Suppressor macrophage treated with lipopolysaccharide for 4 hours (primary cell): ENCODE measurements around the gene EYA3.

Source experiments
- DNase-seq: peaks from one replicate; pipeline ENCODE4 v3.0.0-alpha.2; 2020

EYA3 gene

DNA sequence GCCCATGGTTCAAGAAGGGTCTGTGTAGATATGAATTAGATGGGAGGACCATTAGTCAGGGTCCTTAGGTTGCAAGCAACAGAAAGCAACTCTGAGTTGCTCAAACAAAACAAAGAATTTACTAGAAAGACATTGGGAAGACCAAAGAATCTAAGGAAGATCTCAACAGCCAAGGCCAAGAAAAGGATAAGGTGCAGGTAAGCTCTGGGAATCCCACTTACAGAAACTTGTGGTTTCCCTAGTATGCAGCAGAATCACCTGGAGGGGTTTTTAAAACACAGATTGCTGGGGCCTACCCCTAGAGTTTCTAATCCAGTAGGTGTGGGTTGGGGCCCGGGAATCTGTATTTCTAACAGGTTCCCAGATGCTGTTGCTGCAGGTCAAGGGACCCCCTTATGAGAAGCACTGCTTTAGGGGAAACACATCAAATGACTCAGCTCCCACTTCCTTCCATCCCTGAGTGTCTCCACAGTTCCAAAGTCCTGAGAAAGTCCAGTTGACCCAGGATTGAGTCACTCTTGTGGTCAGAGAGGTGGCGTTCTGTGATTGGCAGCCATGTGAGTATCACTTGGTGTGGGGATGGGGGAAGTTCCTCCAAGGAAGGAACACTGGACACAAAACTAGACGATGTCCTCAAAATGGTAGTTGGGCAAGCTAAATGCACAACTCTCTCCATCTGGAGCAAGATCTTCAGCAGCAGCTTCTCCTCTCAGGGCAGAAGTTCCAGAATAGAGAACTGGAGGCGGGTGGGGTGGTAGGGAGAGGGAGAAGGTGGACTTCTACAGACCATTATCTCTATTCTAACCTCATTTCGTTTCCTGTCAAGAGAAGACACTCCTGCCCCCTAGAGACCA, 24.2 kb upstream of the EYA3 start:
- peak; percentile 97 for DNase-seq

DNA sequence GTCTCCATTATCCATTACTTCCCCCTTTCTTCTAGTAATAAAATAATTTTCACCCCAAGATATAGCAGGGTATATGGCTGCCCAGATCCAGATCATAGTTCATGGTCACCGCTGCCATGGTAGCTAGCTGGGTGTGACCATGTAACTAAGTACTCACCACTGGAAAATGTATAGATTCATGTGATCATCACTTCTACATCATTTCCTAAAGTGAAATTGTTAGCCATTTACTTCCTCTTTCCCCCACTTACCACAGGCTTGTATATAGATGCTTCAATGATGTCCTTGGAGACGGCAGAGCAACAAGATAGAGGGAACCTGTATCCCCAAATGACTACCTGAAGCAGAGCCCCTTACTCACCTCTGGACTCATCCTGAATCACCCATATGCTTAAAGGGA, 22.7 kb upstream of the EYA3 start:
- DNase-seq, result peak; percentile 92

- DNase-seq, result peak; percentile 84
Observed at GRCh38 chr1:28110555-28110954, 22.1 kb upstream of the EYA3 start.

DNA sequence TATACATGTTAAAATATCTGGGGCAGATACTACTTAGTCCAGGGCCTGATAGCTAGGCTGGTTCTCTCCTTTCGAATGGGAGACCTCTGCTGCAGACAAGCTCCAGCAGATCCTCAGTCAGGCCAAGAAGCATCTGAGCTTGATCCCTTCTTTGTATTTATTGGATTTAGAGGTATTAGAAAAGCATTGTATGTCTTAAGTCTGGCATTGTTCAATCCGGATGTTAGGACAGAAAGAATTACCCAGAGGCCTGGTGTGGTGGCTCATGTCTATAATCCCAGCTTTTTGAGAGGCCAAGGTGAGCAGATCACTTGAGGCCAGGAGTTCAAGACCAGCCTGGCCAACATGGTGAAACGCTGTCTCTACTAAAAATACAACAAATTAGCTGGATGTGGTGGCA, 21.2 kb upstream of the EYA3 start:
- DNase-seq, result no peak

- DNase-seq, result no peak
Observed at GRCh38 chr1:28108001-28108400, 19.6 kb upstream of the EYA3 start.

DNA sequence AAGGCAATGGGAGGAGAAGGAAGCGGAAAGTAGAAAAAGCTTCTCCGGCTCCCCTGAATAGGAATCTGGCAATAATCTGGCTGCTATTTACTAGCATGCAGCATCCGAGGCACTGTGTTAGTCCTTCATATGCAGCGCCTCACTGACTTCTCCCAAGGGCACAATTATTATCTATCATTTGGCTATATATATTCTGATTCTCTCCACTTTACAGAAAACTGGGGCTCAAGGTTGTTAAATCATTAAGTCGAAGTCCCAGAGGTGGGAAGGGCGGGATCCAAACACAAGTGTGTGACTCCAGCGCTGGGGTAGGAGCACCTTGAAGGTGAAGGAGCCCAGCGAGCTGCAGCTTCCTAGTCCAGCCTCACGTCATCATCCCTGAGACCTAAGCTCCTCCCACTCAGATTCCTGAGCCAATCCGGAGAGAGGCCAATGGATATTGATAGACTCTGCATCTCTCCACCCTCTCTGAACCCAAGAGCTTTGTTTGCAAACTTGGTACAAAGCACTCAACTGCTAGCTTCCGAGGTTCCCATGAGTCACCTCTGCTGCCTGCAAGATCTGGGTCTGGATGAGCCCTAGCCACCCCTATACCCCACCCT, 16.6 kb upstream of the EYA3 start:
- no peak for DNase-seq

- DNase-seq, result no peak
Observed at GRCh38 chr1:28102189-28102588, 13.8 kb upstream of the EYA3 start.

DNA sequence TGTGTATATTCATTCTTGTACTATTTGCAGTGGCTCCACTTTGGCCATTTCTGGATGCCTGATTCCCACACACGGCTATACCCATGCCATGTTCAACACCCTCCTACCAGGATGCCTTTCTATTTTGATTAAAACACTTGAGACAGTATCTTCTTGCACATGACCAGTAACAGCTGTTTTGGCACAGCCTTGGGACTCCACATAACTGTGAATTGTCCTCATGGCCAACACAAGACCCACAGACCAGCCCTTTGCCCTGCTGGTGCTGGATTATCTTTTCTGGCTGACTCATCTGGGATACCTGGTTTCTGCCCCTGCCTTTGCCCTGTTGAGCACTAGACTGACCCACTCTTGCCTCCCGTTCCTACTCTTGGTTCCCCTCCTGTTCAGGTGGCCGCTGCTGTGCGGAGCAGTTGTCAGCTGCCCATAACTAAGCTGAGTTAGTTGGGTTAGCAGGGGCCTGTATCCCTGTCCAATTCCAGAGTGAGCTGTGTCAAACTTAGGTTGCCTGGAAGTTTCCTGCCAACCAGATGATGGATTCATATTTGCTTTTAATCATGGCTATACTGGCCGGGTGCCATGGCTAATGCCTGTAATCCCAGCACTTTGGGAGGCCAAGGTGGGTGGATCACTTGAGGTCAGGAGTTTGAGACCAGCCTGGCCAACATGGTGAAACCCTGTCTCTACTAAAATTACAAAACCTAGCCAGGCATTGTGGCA, 10.8 kb upstream of the EYA3 start:
- DNase-seq, result no peak

GRCh38 chr1:28097100-28097472, 8.7 kb upstream of the EYA3 start:
- DNase-seq, result no peak

DNA sequence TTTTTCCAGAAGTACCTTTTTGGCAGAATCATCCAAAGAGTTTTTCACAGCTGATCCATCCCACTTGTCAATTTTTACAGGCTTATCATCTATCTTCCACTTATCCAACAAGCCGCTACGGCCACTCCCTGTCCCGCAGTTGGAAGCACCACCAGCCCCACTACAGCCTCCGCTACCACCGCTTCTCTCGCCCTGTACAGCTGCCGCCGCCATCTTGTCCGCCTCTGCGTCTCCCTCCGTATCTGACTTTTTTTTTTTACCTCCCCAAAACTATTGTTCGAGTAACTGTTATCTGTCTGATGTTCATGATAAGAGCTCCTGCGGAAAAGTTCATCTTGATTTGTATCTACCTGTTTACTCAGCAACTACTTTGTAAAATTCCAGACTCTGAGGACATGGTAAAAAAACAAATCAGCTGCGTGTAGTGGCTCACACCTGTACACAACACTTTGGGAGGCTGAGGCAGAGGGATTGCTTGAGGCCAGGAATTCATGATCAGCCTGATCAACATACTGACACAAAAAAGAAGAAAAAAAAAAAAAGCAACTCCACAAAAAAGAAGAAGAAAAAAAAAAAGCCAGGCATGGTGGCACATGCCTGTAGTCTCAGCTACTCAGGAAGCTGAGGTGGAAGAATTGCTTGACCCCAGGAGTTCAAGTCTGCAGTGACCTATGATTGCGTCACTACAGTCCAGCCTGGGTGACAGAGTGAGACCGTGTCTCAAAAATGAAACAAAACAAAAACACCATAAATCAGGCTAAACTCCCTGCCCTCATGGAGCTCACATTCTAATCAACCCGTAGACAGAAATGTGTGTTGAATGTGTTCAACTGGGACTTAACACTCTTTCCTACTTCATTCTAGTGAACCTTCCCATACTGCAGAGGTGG, 8.0 kb upstream of the EYA3 start:
- DNase-seq, result no peak

- peak; percentile 86 for DNase-seq
Observed at GRCh38 chr1:28091043-28091781, 2.8 kb upstream of the EYA3 start.

GRCh38 chr1:28087614-28088167, 719 bp downstream of the EYA3 start:
- DNase-seq, result peak; percentile 45

DNA sequence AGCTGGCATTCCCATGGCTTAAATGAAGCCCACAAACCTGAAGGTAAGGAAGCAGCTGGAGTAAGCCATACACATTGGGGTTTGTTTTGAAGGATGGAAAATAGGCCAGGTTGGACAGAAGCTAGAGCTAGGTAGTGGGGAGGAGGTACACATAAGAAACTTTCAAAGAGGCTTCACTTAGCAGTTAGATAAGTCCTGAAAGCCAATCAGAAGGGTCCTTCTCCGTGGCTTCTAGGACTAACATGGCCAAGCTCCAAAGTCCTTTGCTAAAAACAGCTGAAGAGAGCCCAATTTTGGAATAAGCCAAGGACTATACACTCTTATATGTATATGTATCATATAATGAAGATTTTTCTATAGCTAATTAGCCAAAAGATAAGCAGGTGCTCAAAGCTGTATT, 1.8 kb downstream of the EYA3 start:
- no peak for DNase-seq

- no peak for DNase-seq
Observed at GRCh38 chr1:28085129-28085528, 3.3 kb downstream of the EYA3 start.

DNA sequence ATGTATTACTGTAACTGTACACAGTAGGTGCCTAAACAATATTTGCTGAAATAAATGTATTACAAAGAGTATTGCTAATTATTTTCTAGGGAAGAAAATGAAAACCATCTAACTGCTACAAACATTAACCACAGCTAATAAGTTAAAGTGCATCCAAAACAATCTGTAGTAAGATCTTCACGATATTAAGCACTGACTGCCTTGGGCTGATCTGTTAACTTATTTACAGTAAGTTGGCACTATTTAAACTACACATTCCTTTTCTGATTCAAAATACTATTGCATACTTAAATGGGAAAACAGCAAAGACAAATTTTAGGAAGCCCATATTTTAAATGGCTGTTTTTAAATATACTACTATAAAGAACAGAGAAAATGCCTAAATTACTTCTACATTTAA, 4.5 kb downstream of the EYA3 start:
- DNase-seq, result no peak

- DNase-seq, result no peak
Observed at GRCh38 chr1:28078680-28079626, 9.5 kb downstream of the EYA3 start.

DNA sequence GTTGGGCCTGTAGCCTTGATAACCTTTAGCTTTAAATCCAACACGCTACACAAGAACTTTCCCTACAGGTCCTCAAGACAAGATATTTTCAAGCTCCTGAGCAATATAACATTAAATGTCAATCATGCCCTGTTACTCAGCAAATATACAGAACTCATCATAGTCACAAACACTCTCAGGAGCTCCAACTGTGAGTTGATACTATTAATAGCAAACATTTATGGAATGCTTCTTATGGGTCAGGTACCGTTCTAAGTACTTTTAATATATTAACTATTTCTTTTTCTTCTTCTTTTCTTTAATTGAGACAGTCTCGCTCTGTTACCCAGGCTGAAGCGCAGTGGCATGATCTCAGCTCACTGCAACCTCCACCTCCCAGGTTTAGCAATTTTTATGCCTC, 10.1 kb downstream of the EYA3 start:
- DNase-seq, result no peak

DNA sequence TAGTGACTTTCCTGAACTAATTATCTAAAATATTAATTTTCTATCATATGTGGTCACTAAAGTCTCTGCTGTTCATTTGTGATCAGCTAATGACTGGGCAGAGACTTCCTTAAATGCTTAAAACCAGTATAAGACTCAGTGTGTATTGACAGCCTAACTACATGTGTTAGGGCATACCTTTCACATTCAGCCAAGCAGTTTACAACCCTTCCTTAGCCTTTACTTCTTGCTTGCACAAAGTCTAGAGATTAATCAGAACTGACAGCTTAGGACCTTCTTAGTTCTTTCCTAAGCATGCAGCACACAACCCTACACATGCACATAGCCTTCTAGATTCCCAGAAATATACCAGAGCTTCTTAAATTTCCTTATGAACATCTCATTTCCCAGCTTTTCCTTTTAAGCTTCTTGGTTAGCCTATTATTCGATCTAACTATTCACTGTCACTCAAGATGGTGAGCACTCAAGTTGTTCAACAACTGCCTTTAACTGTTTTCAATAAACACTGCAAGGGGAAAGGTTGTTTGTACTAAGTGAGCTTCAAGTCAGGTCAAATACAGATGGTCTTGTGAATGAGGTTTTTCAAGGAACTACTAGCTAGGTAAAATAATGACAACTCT, 13.4 kb downstream of the EYA3 start:
- DNase-seq, result no peak

- DNase-seq, result no peak
Observed at GRCh38 chr1:28073867-28074266, 14.5 kb downstream of the EYA3 start.

DNA sequence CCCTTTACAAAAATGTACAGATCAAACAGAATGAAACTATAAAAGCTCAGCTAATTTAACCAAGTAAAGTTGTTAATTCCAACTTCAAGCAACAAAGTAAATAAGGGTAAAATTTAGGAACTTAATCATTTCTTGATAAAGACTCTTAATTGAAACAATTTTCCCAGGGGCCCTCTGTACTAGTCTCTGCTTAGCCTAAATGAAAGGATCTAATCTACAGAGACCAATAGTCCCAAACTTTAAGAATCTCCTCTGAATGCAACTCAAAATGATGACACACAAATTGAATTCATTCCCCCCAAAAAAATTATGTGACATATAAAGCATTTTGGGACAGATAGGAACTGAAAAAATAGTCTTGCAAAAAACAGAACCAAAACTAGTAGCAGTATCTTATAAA, 16.6 kb downstream of the EYA3 start:
- DNase-seq, result no peak
